ENCODE data around the gene TTC33. TPM values are rescaled to one million over a fixed set of nuclear protein-coding genes. Genes with fewer than 3 reads are reported as not detected.

The TTC33 gene
- total and polyA plus RNA-seq, 2 experiments from 2014 or later = 8.0 to 9.0 TPM

GRCh38 chr5:40689438-40689837, 66.3 kb downstream of the TTC33 start:
- no peaks in the 10 kb centered on the region for H3K79me2 ChIP-seq (ENCODE audit: insufficient read depth)
- H3K27me3 ChIP-seq (replicated peaks; ENCODE audit: insufficient read depth) = no peaks in the 10 kb centered on the region
- no peaks in the 10 kb centered on the region for H3K9me2 ChIP-seq (ENCODE audit: insufficient read depth)
- H4K20me1 ChIP-seq (ENCODE audit: insufficient read depth) = no peaks in the 10 kb centered on the region
- no peak for TF ChIP-seq EZH2phosphoT487 (IDR thresholded peaks at IDR 0.05; ENCODE audit: insufficient read depth, low read depth)
- no peak for TF ChIP-seq EZH2 (IDR thresholded peaks at IDR 0.05; ENCODE audit: insufficient read depth, poor library complexity, severe bottlenecking)
- peak; percentile 96 for DNase-seq
- peak overlapping the region; percentile 2 for H3K4me2 ChIP-seq (ENCODE audit: unreplicated experiment)
- no peak overlapping the region for H3K9ac ChIP-seq
- peaks cover 9% of the 10 kb centered on the region for H3F3A ChIP-seq (ENCODE audit: insufficient read depth)
- WGBS, 2 experiments (ENCODE audit: low coverage in 1 of 2, low lambda C conversion rate in 2 of 2, missing lambda C conversion rate in 2 of 2) = 0 to 2% methylated on average over 3 of the region's 3 CpGs
- H3K36me3 ChIP-seq (ENCODE audit: low read depth) = no peaks in the 10 kb centered on the region
- peaks cover 16% of the 10 kb centered on the region for H3K4me1 ChIP-seq (ENCODE audit: insufficient read depth)
- in situ Hi-C loops (cut with MboI) = loop anchor here (10.0 kb wide), 2 partner anchors 745 to 975 kb away; no protein-coding TSS in a partner anchor
- H2AFZ ChIP-seq = no peak overlapping the region
- H3K27ac ChIP-seq = no peak overlapping the region
- H3K9me3 ChIP-seq (ENCODE audit: low read depth) = no peaks in the 10 kb centered on the region
- no peak overlapping the region for H3K4me3 ChIP-seq

DNA sequence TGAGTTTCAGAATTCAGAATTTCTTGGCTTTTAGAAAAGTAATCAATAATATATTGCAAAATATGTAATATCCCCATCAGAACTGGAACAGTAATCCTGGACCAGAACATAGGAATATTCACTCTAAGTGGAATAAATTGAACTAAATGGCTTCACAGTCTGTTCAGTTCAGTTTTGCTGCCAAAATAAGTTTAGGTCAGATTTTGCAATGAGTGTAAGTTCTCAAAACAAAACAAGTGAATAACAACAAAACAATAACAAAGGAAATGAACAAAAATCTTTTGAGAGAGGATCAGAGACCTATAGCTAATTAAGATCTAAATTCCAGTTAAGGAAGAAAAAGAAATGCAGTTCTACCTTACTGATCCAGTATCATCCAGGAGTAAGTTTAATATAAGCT, 66.8 kb downstream of the TTC33 start:
- TF ChIP-seq EZH2 (IDR thresholded peaks at IDR 0.05; ENCODE audit: insufficient read depth, poor library complexity, severe bottlenecking) (no peak), EZH2phosphoT487 (IDR thresholded peaks at IDR 0.05; ENCODE audit: insufficient read depth, low read depth) (no peak)
- Histone ChIP-seq H3K36me3 (ENCODE audit: low read depth) (no peaks in the 10 kb centered on the region), H3K9me3 (ENCODE audit: low read depth) (no peaks in the 10 kb centered on the region), H3K4me2 (ENCODE audit: unreplicated experiment) (peak overlapping the region; percentile 2), H2AFZ (no peak overlapping the region), H3K27ac (no peak overlapping the region), H4K20me1 (ENCODE audit: insufficient read depth) (no peaks in the 10 kb centered on the region), H3K4me3 (no peak overlapping the region), H3K4me1 (ENCODE audit: insufficient read depth) (peaks cover 16% of the 10 kb centered on the region), H3K79me2 (ENCODE audit: insufficient read depth) (no peaks in the 10 kb centered on the region), H3K9ac (no peak overlapping the region), H3K27me3 (replicated peaks; ENCODE audit: insufficient read depth) (no peaks in the 10 kb centered on the region), H3K9me2 (ENCODE audit: insufficient read depth) (no peaks in the 10 kb centered on the region), H3F3A (ENCODE audit: insufficient read depth) (peaks cover 9% of the 10 kb centered on the region)
- peak; percentile 15 for DNase-seq
- in situ Hi-C loops (cut with MboI) = loop anchor here (10.0 kb wide), 2 partner anchors 744 to 974 kb away; no protein-coding TSS in a partner anchor

DNA sequence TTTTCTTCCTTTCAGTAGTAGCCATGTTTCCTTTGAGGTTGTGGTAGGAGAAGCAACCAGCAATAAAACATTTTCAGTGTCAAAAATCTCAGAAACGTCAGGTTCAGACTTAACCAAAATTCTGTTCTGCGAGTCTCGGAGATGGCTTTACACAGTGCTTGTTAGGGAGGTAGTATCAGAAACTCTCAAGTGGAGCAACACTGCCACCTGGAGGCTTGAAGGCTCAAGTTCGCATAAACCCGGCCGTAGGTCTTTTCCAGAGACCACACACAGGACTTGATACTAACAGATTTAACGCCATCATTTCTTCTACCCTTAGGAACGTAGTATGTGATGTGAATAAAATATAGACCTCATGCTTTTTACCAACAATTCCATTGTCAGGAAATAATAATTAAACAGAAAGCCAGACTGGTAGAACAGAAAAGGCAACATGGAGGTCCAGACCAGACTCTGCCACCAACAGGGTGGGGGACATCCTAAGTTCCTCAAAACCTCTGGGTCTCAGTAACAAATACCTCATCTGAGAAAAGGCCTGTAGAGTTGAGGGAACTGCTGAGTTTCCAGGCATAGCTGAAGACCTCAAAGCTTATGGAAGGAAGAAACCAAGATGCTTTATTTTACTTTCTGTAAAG, 67.5 kb downstream of the TTC33 start:
- Histone ChIP-seq H3K4me3 (no peak overlapping the region), H3K27me3 (replicated peaks; ENCODE audit: insufficient read depth) (no peaks in the 10 kb centered on the region), H3K27ac (no peak overlapping the region), H3K4me2 (ENCODE audit: unreplicated experiment) (peak overlapping the region; percentile 38), H4K20me1 (ENCODE audit: insufficient read depth) (no peaks in the 10 kb centered on the region), H2AFZ (peak overlapping the region; percentile 16; the same call in 1 of the 2 replicates), H3K9me3 (ENCODE audit: low read depth) (no peaks in the 10 kb centered on the region), H3K36me3 (ENCODE audit: low read depth) (no peaks in the 10 kb centered on the region), H3K4me1 (ENCODE audit: insufficient read depth) (peaks cover 16% of the 10 kb centered on the region), H3F3A (ENCODE audit: insufficient read depth) (peaks cover 9% of the 10 kb centered on the region), H3K9me2 (ENCODE audit: insufficient read depth) (no peaks in the 10 kb centered on the region), H3K79me2 (ENCODE audit: insufficient read depth) (no peaks in the 10 kb centered on the region), H3K9ac (no peak overlapping the region)
- TF ChIP-seq EZH2phosphoT487 (IDR thresholded peaks at IDR 0.05; ENCODE audit: insufficient read depth, low read depth) (no peak), EZH2 (IDR thresholded peaks at IDR 0.05; ENCODE audit: insufficient read depth, poor library complexity, severe bottlenecking) (no peak)
- DNase-seq = peak; percentile 84
- 4% methylated on average over 8 of the region's 8 CpGs for WGBS, 2 experiments (ENCODE audit: low coverage in 1 of 2, low lambda C conversion rate in 2 of 2, missing lambda C conversion rate in 2 of 2)
- in situ Hi-C loops (cut with MboI) = loop anchor here (10.0 kb wide), 2 partner anchors 743 to 973 kb away; no protein-coding TSS in a partner anchor

DNA sequence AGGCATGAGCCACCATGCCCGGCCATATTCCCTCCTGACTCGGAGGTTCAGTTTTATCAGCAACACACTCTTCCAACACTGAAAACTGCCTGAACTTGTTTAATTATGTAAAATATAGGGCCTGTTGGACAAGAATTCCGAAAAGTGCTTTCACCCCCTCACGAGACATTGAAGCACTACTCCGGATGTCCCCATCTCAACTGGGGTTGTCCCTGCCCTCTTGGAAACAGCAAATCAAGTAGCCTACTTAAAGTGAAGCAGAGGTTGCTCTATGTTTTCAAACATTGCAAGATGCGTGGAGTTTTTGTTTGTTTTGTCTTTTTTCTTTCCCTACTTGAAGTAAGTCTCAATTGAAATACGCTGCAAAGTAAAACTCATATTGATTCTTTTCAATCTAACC, 68.4 kb downstream of the TTC33 start:
- Histone ChIP-seq H3K9me2 (ENCODE audit: insufficient read depth) (no peaks in the 10 kb centered on the region), H3K9ac (no peak overlapping the region), H3K4me3 (no peak overlapping the region), H4K20me1 (ENCODE audit: insufficient read depth) (no peaks in the 10 kb centered on the region), H3K36me3 (ENCODE audit: low read depth) (no peaks in the 10 kb centered on the region), H3K79me2 (ENCODE audit: insufficient read depth) (no peaks in the 10 kb centered on the region), H3K27ac (no peak overlapping the region), H3K4me2 (ENCODE audit: unreplicated experiment) (no peak overlapping the region), H2AFZ (no peak overlapping the region), H3K9me3 (ENCODE audit: low read depth) (no peaks in the 10 kb centered on the region), H3K4me1 (ENCODE audit: insufficient read depth) (peaks cover 16% of the 10 kb centered on the region), H3F3A (ENCODE audit: insufficient read depth) (peaks cover 9% of the 10 kb centered on the region), H3K27me3 (replicated peaks; ENCODE audit: insufficient read depth) (no peaks in the 10 kb centered on the region)
- no peak for TF ChIP-seq EZH2phosphoT487 (IDR thresholded peaks at IDR 0.05; ENCODE audit: insufficient read depth, low read depth)
- no peak for TF ChIP-seq EZH2 (IDR thresholded peaks at IDR 0.05; ENCODE audit: insufficient read depth, poor library complexity, severe bottlenecking)
- in situ Hi-C loops (cut with MboI) = loop anchor here (10.0 kb wide), 2 partner anchors 743 to 973 kb away; no protein-coding TSS in a partner anchor
- DNase-seq = no peak
- 95 to 97% methylated on average over 7 of the region's 7 CpGs for WGBS, 2 experiments (ENCODE audit: low coverage in 1 of 2, low lambda C conversion rate in 2 of 2, missing lambda C conversion rate in 2 of 2)

All from GM23248 (cell line).